K562 (cell line): ENCODE measurements around the gene PPM1N. TPM values are rescaled to one million over a fixed set of nuclear protein-coding genes. Genes with fewer than 3 reads are reported as not detected.

Experiments
- FOXK1 ChIP-seq: sonication (generic); formaldehyde crosslinking; IDR thresholded peaks from 2 replicates; pipeline ENCODE4 v1.8.0; 2022; ENCODE audit warnings: missing genetic modification reagents, mild to moderate bottlenecking, borderline replicate concordance
- HDAC8 ChIP-seq: fragments of 450-650 bp; IDR thresholded peaks from 2 replicates; pipeline ENCODE4 v1.6.1; 2016; ENCODE audit warnings: mild to moderate bottlenecking, missing genetic modification characterization, moderate library complexity, missing compliant biosample characterization
- ILK ChIP-seq: fragments of 450-650 bp; IDR thresholded peaks from 2 replicates; pipeline ENCODE4 v1.6.1; 2016; ENCODE audit warnings: missing genetic modification characterization, low read depth, mild to moderate bottlenecking, missing compliant biosample characterization, moderate library complexity, borderline replicate concordance
- PYGO2 ChIP-seq: fragments of 450-650 bp; IDR thresholded peaks from 2 replicates; pipeline ENCODE4 v1.6.1; 2016; ENCODE audit warnings: mild to moderate bottlenecking, missing genetic modification characterization, moderate library complexity, missing compliant biosample characterization
- SIN3A ChIP-seq, 2 experiments: fragments of 150-350 bp in 1 of 2; IDR thresholded peaks; 2 replicates each; pipeline ENCODE4 v1.6.1; 2011 to 2016; ENCODE audit warnings: borderline replicate concordance in 2 of 2, low read depth in 2 of 2, low read length in 2 of 2, mild to moderate bottlenecking in 2 of 2, moderate library complexity in 2 of 2; ENCODE audit not compliant: control insufficient read depth in 1 of 2
- SRF ChIP-seq, 2 experiments: fragments of 250-450, 450-650 bp in 1 of 2; sonication (Bioruptor Pico) in 1 of 2; sonication (generic) in 1 of 2; formaldehyde crosslinking; IDR thresholded peaks; 2 replicates each; pipeline versions ENCODE4 v1.5.0 to v1.5.1; 2020 to 2022; ENCODE audit warnings: mild to moderate bottlenecking in 1 of 2, missing genetic modification reagents in 1 of 2
- SUPT5H ChIP-seq: fragments of 450-650 bp; IDR thresholded peaks from 2 replicates; pipeline ENCODE4 v1.6.1; 2016
- ZNF347 ChIP-seq: fragments of 450-650 bp; formaldehyde crosslinking; IDR thresholded peaks from 2 replicates; pipeline ENCODE4 v1.4.0; 2020; ENCODE audit warnings: low read depth, mild to moderate bottlenecking, moderate library complexity
- ZNF57 ChIP-seq: fragments of 450-650 bp; formaldehyde crosslinking; IDR thresholded peaks from 2 replicates; pipeline ENCODE4 v1.4.0; 2020; ENCODE audit warnings: mild to moderate bottlenecking, moderate library complexity
- ZNF766 ChIP-seq: fragments of 200-800 bp; sonication (Bioruptor generic); conservative IDR thresholded peaks from 2 replicates; pipeline ENCODE4 v1.6.1; 2016; ENCODE audit warnings: missing genetic modification characterization, missing compliant biosample characterization
- polyA plus RNA-seq, 8 experiments: library from polyadenylated mRNA; depleted of rRNA in 4 of 8; stranded (reverse) in 5 of 8; unstranded in 3 of 8; fragments of >200 nt; fragmentation: Nextera tagmentation in 2 of 8; fragmentation: Illumina TruSeq in 1 of 8; extraction: Ambion mirVana in 2 of 8; extraction: Trizol in 1 of 8; gene quantifications; 2 replicates each; pipeline versions ENCODE4 v1.2.1 to v1.2.3, GENCODE V29; 2011 to 2014; ENCODE audit warnings: inconsistent platforms in 1 of 8, missing spikeins in 1 of 8
- total RNA-seq, 7 experiments: library from RNA; depleted of rRNA in 6 of 7; stranded (reverse); fragments of >200 nt in 6 of 7; fragmentation: Illumina TruSeq in 2 of 7; extraction: Trizol in 2 of 7; gene quantifications; 2 replicates each; pipeline versions ENCODE4 v1.2.1 to v1.2.3, GENCODE V29; 2011 to 2021; ENCODE audit warnings: low replicate concordance in 1 of 7
- TF ChIP-seq, protein P1 (sequence below), 2 experiments: fragments of 450-650 bp in 1 of 2; sonication (generic) in 1 of 2; formaldehyde crosslinking in 1 of 2; IDR thresholded peaks; 2 replicates each; pipeline versions ENCODE4 v1.7.1 to v1.9.0; 2016 to 2022; ENCODE audit warnings: inconsistent platforms in 1 of 2, mild to moderate bottlenecking in 1 of 2, missing genetic modification reagents in 1 of 2
- TF ChIP-seq, protein P2 (sequence below): sonication (generic); formaldehyde crosslinking; IDR thresholded peaks from 2 replicates; pipeline ENCODE4 v1.8.0; 2022; ENCODE audit warnings: mild to moderate bottlenecking, missing genetic modification reagents

Gene PPM1N
- total and polyA plus RNA-seq, 9 of the 15 experiments (the other 6 are each of a cell fraction or from before 2014, with no cell fraction given) = 4.5 to 15.6 (median 8.7) TPM

DNA sequence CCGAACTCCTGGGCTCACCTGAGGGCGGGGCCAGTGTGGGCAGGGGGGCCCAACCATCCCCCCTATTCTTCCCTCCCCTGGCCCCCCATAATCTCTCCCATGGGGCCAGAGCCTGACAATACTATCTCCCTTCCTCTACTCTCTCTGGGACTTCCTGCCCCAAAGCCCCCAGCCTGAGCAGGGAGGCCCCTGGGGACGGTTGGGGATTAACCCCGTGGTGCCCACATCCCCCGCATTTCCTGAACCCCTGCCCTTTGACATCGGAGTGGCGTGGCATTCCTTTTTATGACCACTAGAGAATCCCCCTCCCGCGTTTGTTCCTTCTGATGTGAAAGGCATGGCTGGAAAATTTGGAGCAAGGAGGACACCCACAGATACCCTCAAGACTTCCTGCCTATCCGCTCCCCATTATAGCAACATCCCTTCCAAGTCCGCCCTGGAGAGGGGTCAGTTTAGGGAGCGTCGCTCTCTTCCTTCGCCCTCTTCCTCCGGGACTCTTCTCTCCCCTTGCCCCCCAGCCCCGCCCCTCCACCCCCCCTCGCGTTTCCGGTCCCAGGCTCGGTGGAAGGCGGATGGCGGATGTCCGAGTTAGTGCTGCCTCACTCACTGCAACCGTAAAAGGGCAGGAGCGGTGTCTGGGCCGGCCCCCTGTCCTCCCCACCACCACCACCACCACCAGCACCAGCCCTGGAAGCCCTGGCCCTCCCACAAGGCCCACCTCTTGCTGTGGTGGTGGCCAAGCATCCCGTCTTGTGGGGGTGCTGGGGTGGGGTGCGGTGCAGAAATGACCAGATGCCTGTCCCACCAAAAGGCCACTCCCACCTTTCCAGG is 10.8 kb downstream of the PPM1N start (continued):
- TF ChIP-seq SIN3A (IDR thresholded peaks at IDR 0.05; ENCODE audit: borderline replicate concordance in 2 of 2, control insufficient read depth in 1 of 2, low read depth in 2 of 2, low read length in 2 of 2) (peak in 1 of 2 experiments; percentile 33; a peak in 2 of 4 replicates), ZNF57 (CRISPR knock-in tag) (no peak), ZNF766 (CRISPR knock-in tag) (no peak), PYGO2 (tag) (no peak), ZNF347 (CRISPR knock-in tag) (no peak), ILK (tag) (no peak), HDAC8 (tag) (no peak), FOXK1 (CRISPR knock-in tag) (no peak), SUPT5H (peak; percentile 60), SRF (CRISPR knock-in tag; IDR thresholded peaks at IDR 0.05) (peak in 1 of 2 experiments; percentile 95; a peak in 2 of 4 replicates)
- TF ChIP-seq, protein P1, sequence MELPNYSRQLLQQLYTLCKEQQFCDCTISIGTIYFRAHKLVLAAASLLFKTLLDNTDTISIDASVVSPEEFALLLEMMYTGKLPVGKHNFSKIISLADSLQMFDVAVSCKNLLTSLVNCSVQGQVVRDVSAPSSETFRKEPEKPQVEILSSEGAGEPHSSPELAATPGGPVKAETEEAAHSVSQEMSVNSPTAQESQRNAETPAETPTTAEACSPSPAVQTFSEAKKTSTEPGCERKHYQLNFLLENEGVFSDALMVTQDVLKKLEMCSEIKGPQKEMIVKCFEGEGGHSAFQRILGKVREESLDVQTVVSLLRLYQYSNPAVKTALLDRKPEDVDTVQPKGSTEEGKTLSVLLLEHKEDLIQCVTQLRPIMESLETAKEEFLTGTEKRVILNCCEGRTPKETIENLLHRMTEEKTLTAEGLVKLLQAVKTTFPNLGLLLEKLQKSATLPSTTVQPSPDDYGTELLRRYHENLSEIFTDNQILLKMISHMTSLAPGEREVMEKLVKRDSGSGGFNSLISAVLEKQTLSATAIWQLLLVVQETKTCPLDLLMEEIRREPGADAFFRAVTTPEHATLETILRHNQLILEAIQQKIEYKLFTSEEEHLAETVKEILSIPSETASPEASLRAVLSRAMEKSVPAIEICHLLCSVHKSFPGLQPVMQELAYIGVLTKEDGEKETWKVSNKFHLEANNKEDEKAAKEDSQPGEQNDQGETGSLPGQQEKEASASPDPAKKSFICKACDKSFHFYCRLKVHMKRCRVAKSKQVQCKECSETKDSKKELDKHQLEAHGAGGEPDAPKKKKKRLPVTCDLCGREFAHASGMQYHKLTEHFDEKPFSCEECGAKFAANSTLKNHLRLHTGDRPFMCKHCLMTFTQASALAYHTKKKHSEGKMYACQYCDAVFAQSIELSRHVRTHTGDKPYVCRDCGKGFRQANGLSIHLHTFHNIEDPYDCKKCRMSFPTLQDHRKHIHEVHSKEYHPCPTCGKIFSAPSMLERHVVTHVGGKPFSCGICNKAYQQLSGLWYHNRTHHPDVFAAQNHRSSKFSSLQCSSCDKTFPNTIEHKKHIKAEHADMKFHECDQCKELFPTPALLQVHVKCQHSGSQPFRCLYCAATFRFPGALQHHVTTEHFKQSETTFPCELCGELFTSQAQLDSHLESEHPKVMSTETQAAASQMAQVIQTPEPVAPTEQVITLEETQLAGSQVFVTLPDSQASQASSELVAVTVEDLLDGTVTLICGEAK (IDR thresholded peaks at IDR 0.05) = no peak; the same call in 1 of the 2 replicates
- TF ChIP-seq, protein P1 (CRISPR knock-in tag; IDR thresholded peaks at IDR 0.05) = peak; percentile 32; the same call in 1 of the 2 replicates
- TF ChIP-seq, protein P2, sequence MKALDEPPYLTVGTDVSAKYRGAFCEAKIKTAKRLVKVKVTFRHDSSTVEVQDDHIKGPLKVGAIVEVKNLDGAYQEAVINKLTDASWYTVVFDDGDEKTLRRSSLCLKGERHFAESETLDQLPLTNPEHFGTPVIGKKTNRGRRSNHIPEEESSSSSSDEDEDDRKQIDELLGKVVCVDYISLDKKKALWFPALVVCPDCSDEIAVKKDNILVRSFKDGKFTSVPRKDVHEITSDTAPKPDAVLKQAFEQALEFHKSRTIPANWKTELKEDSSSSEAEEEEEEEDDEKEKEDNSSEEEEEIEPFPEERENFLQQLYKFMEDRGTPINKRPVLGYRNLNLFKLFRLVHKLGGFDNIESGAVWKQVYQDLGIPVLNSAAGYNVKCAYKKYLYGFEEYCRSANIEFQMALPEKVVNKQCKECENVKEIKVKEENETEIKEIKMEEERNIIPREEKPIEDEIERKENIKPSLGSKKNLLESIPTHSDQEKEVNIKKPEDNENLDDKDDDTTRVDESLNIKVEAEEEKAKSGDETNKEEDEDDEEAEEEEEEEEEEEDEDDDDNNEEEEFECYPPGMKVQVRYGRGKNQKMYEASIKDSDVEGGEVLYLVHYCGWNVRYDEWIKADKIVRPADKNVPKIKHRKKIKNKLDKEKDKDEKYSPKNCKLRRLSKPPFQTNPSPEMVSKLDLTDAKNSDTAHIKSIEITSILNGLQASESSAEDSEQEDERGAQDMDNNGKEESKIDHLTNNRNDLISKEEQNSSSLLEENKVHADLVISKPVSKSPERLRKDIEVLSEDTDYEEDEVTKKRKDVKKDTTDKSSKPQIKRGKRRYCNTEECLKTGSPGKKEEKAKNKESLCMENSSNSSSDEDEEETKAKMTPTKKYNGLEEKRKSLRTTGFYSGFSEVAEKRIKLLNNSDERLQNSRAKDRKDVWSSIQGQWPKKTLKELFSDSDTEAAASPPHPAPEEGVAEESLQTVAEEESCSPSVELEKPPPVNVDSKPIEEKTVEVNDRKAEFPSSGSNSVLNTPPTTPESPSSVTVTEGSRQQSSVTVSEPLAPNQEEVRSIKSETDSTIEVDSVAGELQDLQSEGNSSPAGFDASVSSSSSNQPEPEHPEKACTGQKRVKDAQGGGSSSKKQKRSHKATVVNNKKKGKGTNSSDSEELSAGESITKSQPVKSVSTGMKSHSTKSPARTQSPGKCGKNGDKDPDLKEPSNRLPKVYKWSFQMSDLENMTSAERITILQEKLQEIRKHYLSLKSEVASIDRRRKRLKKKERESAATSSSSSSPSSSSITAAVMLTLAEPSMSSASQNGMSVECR (CRISPR knock-in tag) = no peak
